GM18520 (cell line): Measurements from ENCODE around the gene MTCH2.
A peak's percentile ranks its signal among the peaks of the same experiment; 100 is the strongest.
"Not testable (repeated sequence)": the region's sequence is repeated elsewhere in the genome, so short reads cannot be mapped to it uniquely, and the experiment has no call there.

ENCODE experiments used
- ATAC-seq: cut with Tn5 transposase; IDR thresholded peaks from one replicate; pipeline ENCODE4 v1.9.1; 2021; ENCODE audit not compliant: unreplicated experiment

The MTCH2 gene

GRCh38 chr11:47640506-47640905 is 1.9 kb downstream of the MTCH2 start:
- not testable (repeated sequence) for ATAC-seq

- not testable (repeated sequence) for ATAC-seq
These were observed 6.0 kb downstream of the MTCH2 start for GRCh38 chr11:47636331-47636730.

- no peak for ATAC-seq
These were observed 10.9 kb downstream of the MTCH2 start for GRCh38 chr11:47631473-47631872.

GRCh38 chr11:47628026-47628425 is 14.3 kb downstream of the MTCH2 start:
- no peak for ATAC-seq

GRCh38 chr11:47626234-47626633 is 16.1 kb downstream of the MTCH2 start:
- ATAC-seq, result no peak

GRCh38 chr11:47620836-47621378 is 21.5 kb downstream of the MTCH2 start:
- no peak for ATAC-seq

- no peak for ATAC-seq
These were observed 24.9 kb downstream of the MTCH2 start for GRCh38 chr11:47617417-47617809.

GRCh38 chr11:47616726-47617416 is 25.5 kb downstream of the MTCH2 start:
- no peak for ATAC-seq

- no peak for ATAC-seq
These were observed 27.1 kb downstream of the MTCH2 start for GRCh38 chr11:47615249-47615648.

GRCh38 chr11:47611348-47611794 is 31.0 kb downstream of the MTCH2 start:
- ATAC-seq, result peak; percentile 50

GRCh38 chr11:47609675-47610074 is 32.7 kb downstream of the MTCH2 start:
- ATAC-seq, result no peak

GRCh38 chr11:47607380-47607779 is 35.0 kb downstream of the MTCH2 start:
- no peak for ATAC-seq

- no peak for ATAC-seq
These were observed 35.6 kb downstream of the MTCH2 start for GRCh38 chr11:47606731-47607130.

GRCh38 chr11:47605921-47606320 is 36.4 kb downstream of the MTCH2 start:
- ATAC-seq, result no peak

- ATAC-seq, result no peak
These were observed 39.1 kb downstream of the MTCH2 start for GRCh38 chr11:47603295-47603694.

- no peak for ATAC-seq
These were observed 42.5 kb downstream of the MTCH2 start for GRCh38 chr11:47599902-47600301.

- ATAC-seq, result no peak
These were observed 46.4 kb downstream of the MTCH2 start for GRCh38 chr11:47595967-47596366.

- ATAC-seq, result no peak
These were observed 47.3 kb downstream of the MTCH2 start for GRCh38 chr11:47595029-47595428.

GRCh38 chr11:47593934-47594855 is 48.2 kb downstream of the MTCH2 start, which contains the start of gene C1QTNF4:
C1QTNF4 (minus strand) TSS chr11:47594411; CDS start chr11:47590810, 3,601 bp downstream.
- no peak for ATAC-seq

GRCh38 chr11:47593492-47593933 is 48.8 kb downstream of the MTCH2 start:
- ATAC-seq, result no peak

- ATAC-seq, result no peak
These were observed 49.4 kb downstream of the MTCH2 start for GRCh38 chr11:47592970-47593369.

- no peak for ATAC-seq
These were observed 50.1 kb downstream of the MTCH2 start for GRCh38 chr11:47592251-47592650.
